Measurements from ENCODE around the gene CTU2.

CTU2 gene

DNA sequence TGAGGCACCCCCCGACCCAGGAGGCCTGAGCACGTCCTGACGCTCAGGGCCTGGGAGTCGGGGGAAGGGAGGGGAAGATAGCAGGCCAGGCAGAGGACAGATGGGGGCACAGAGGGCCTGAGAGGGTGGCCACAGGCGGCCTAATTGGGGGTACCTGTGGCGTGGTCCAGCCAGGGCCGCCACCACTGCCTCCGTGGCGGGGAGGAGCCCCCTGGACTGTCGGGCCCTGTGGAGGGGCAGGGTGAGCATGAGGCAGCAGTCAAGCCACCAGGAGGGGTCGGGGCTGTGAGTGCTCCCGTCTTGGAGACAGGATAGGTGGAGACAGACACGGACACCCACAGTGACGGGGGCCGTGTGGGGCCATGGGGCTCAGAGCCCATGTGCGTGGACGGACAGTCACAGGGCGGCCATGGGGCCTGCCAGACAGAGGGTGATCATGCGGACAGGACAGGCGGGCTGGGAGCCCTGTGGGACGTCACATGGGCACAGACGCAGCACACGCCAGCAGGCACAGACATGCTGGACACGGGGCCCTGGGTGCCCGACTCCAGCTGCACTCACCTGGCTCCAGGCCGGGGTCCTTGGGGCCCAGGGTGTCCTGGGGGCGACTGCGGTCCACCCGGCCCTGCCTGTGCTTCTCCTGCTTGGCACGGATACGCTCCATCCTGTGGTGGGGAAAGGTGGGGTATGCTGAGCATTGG lies 18.7 kb downstream of the CTU2 start:
- Histone ChIP-seq H3K9me2 (replicated peaks; ENCODE audit: control insufficient read depth, low read length) (no peaks in the 10 kb centered on the region), H4K20me1 (ENCODE audit: control insufficient read depth, insufficient read depth, low read depth, low read length) (no peaks in the 10 kb centered on the region), H3F3A (ENCODE audit: control insufficient read depth, insufficient read depth) (no peaks in the 10 kb centered on the region), H3K4me1 (ENCODE audit: control insufficient read depth, low read length) (no peaks in the 10 kb centered on the region), H3K27me3 (ENCODE audit: control insufficient read depth, low read length) (no peaks in the 10 kb centered on the region), H3K79me2 (ENCODE audit: control insufficient read depth, low read length) (no peaks in the 10 kb centered on the region), H3K9me3 (ENCODE audit: control insufficient read depth, insufficient read depth, low read length) (no peaks in the 10 kb centered on the region), H3K36me3 (ENCODE audit: control insufficient read depth, low read length) (peaks cover 71% of the 10 kb centered on the region), H3K4me3 (ENCODE audit: low read length) (no peak overlapping the region), H3K4me2 (ENCODE audit: low read length) (no peak overlapping the region), H3K27ac (ENCODE audit: low read depth, low read length) (no peak overlapping the region)
- no peak for TF ChIP-seq EZH2phosphoT487 (IDR thresholded peaks at IDR 0.05; ENCODE audit: borderline replicate concordance, low read length)
- TF ChIP-seq, protein P1, sequence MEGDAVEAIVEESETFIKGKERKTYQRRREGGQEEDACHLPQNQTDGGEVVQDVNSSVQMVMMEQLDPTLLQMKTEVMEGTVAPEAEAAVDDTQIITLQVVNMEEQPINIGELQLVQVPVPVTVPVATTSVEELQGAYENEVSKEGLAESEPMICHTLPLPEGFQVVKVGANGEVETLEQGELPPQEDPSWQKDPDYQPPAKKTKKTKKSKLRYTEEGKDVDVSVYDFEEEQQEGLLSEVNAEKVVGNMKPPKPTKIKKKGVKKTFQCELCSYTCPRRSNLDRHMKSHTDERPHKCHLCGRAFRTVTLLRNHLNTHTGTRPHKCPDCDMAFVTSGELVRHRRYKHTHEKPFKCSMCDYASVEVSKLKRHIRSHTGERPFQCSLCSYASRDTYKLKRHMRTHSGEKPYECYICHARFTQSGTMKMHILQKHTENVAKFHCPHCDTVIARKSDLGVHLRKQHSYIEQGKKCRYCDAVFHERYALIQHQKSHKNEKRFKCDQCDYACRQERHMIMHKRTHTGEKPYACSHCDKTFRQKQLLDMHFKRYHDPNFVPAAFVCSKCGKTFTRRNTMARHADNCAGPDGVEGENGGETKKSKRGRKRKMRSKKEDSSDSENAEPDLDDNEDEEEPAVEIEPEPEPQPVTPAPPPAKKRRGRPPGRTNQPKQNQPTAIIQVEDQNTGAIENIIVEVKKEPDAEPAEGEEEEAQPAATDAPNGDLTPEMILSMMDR (IDR thresholded peaks at IDR 0.05; ENCODE audit: low read depth, low read length, poor library complexity, severe bottlenecking): no peak

DNA sequence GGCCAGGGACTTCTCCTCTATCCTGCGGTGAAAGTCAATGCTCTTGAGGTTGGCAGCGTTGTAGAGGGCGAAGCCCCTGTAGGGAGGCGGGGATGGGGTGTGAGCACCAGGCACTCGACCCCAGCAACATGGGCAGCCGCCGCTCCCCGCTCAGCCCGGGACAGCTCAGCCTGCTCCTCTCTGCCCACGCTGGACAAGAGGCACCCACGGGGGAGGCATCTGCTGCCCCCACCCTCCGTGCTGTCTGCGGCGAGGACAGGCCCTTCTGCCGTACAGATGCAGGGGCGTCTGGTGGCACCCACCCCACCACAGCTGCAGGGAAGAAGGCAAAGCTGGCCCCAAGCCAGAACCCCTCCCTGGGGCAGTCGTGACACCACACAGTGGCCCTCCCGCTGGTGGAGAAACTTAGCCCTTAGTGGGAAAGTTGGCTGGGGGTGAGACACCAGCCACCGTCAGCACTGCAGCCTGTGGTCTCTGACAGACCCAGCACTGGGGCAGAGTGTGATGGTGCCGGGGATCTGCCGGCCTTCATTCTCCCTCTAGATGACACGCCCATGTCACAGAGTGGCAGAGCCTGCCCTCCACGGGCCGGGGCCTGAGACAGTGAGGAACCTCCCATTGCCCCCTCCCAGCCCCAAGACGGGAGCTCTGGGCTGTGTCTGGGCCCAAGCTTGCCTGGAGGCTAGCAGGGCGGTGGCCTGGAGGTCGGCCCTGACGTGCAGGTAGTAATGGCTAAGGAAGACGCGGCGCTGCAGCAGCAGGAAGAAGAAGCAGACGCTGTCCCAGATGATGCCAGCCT lies 19.5 kb downstream of the CTU2 start:
- TF ChIP-seq, protein P1 (IDR thresholded peaks at IDR 0.05; ENCODE audit: low read depth, low read length, poor library complexity, severe bottlenecking): no peak
- TF ChIP-seq EZH2phosphoT487 (IDR thresholded peaks at IDR 0.05; ENCODE audit: borderline replicate concordance, low read length): no peak
- Histone ChIP-seq H3K27ac (ENCODE audit: low read depth, low read length) (no peak overlapping the region), H3K4me2 (ENCODE audit: low read length) (no peak overlapping the region), H3K79me2 (ENCODE audit: control insufficient read depth, low read length) (no peaks in the 10 kb centered on the region), H3K27me3 (ENCODE audit: control insufficient read depth, low read length) (no peaks in the 10 kb centered on the region), H3K4me1 (ENCODE audit: control insufficient read depth, low read length) (no peaks in the 10 kb centered on the region), H3K9me2 (replicated peaks; ENCODE audit: control insufficient read depth, low read length) (no peaks in the 10 kb centered on the region), H4K20me1 (ENCODE audit: control insufficient read depth, insufficient read depth, low read depth, low read length) (no peaks in the 10 kb centered on the region), H3K4me3 (ENCODE audit: low read length) (no peak overlapping the region), H3K36me3 (ENCODE audit: control insufficient read depth, low read length) (peaks cover 70% of the 10 kb centered on the region), H3K9me3 (ENCODE audit: control insufficient read depth, insufficient read depth, low read length) (no peaks in the 10 kb centered on the region), H3F3A (ENCODE audit: control insufficient read depth, insufficient read depth) (no peaks in the 10 kb centered on the region)

DNA sequence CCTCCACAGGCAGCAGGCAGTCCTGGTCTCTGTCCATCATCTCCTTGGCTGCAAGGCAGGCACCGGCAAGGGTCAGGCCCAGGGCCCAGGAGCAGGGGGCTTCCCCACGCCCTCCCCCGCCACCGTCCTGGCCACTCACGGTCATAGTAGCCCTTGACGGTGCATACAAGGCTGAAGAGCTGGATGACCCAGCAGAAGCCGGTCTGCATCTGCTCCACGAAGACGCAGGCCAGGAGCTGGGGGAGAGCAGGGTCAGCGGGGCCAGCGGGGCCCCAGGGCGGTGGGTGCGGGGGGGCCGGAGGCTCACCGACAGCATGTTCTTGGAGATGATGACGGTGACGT lies 20.1 kb downstream of the CTU2 start:
- Histone ChIP-seq H3K36me3 (ENCODE audit: control insufficient read depth, low read length) (peaks cover 70% of the 10 kb centered on the region), H3K4me3 (ENCODE audit: low read length) (no peak overlapping the region), H3K4me1 (ENCODE audit: control insufficient read depth, low read length) (no peaks in the 10 kb centered on the region), H3K4me2 (ENCODE audit: low read length) (no peak overlapping the region), H3K27me3 (ENCODE audit: control insufficient read depth, low read length) (no peaks in the 10 kb centered on the region), H3K27ac (ENCODE audit: low read depth, low read length) (no peak overlapping the region), H3K9me2 (replicated peaks; ENCODE audit: control insufficient read depth, low read length) (no peaks in the 10 kb centered on the region), H3F3A (ENCODE audit: control insufficient read depth, insufficient read depth) (no peaks in the 10 kb centered on the region), H3K79me2 (ENCODE audit: control insufficient read depth, low read length) (no peaks in the 10 kb centered on the region), H4K20me1 (ENCODE audit: control insufficient read depth, insufficient read depth, low read depth, low read length) (no peaks in the 10 kb centered on the region), H3K9me3 (ENCODE audit: control insufficient read depth, insufficient read depth, low read length) (no peaks in the 10 kb centered on the region)
- TF ChIP-seq, protein P1 (IDR thresholded peaks at IDR 0.05; ENCODE audit: low read depth, low read length, poor library complexity, severe bottlenecking): no peak
- TF ChIP-seq EZH2phosphoT487 (IDR thresholded peaks at IDR 0.05; ENCODE audit: borderline replicate concordance, low read length): no peak
